Choroid plexus epithelial cell (primary cell): ENCODE measurements around the gene ANKMY2.
A peak's percentile ranks its signal among the peaks of the same experiment; 100 is the strongest.
"Not testable (repeated sequence)": the region's sequence is repeated elsewhere in the genome, so short reads cannot be mapped to it uniquely, and the experiment has no call there.

ENCODE experiments used
- DNase-seq: peaks from one replicate; pipeline ENCODE4 v3.0.0-alpha.2; 2010; ENCODE audit warnings: low read depth
- H3K4me3 ChIP-seq: 2 replicates; pipeline ENCODE4 v1.5.1; 2011; ENCODE audit warnings: low read depth, mild to moderate bottlenecking, control low read depth, low read length, moderate library complexity
- TF ChIP-seq, protein P1 (sequence below): conservative IDR thresholded peaks from 2 replicates; pipeline ENCODE4 v1.5.1; 2011; ENCODE audit warnings: low read depth, mild to moderate bottlenecking, control low read depth, inconsistent platforms, low read length, moderate library complexity

ANKMY2 gene

DNA sequence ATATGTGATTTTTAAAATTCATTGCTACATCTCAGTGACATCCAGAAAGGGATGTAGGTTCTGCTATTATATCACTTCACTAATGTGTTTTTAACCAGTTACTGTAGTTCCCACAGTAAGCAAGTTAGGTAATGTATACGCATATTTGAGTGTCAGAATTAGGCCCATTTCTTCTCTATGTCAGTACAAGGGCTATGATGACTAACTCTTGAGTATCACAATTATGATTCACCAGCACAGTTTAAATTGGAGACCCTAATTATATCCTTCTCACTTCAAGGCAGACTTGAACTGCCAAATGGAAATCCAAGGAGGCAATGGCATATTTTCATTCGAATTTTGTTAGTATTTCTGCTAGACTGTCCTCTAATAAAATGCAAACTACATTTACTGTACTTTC, 24.0 kb upstream of the ANKMY2 start:
- TF ChIP-seq, protein P1, sequence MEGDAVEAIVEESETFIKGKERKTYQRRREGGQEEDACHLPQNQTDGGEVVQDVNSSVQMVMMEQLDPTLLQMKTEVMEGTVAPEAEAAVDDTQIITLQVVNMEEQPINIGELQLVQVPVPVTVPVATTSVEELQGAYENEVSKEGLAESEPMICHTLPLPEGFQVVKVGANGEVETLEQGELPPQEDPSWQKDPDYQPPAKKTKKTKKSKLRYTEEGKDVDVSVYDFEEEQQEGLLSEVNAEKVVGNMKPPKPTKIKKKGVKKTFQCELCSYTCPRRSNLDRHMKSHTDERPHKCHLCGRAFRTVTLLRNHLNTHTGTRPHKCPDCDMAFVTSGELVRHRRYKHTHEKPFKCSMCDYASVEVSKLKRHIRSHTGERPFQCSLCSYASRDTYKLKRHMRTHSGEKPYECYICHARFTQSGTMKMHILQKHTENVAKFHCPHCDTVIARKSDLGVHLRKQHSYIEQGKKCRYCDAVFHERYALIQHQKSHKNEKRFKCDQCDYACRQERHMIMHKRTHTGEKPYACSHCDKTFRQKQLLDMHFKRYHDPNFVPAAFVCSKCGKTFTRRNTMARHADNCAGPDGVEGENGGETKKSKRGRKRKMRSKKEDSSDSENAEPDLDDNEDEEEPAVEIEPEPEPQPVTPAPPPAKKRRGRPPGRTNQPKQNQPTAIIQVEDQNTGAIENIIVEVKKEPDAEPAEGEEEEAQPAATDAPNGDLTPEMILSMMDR: no peak
- peak; percentile 44 for DNase-seq
- H3K4me3 ChIP-seq: no peak overlapping the region

DNA sequence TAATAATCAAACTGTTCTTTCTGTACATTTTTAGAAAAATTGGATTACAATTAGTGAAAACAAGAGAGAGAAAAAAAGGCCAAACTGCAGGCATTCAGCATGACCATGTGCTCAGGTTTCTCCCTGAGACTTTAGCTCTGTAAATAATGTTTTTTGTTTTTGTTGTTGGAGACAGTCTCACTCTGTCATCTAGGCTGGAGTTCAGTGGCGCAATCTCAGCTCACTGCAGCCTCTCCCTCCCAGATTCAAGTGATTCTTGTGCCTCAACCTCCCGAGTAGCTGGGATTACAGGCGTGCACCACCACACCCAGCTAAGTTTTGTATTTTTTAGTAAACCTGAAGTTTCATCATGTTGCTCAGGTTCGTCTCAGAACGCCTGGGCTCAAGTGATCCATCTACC, 23.4 kb upstream of the ANKMY2 start:
- H3K4me3 ChIP-seq: no peak overlapping the region
- DNase-seq: peak; percentile 61
- TF ChIP-seq, protein P1: no peak

DNA sequence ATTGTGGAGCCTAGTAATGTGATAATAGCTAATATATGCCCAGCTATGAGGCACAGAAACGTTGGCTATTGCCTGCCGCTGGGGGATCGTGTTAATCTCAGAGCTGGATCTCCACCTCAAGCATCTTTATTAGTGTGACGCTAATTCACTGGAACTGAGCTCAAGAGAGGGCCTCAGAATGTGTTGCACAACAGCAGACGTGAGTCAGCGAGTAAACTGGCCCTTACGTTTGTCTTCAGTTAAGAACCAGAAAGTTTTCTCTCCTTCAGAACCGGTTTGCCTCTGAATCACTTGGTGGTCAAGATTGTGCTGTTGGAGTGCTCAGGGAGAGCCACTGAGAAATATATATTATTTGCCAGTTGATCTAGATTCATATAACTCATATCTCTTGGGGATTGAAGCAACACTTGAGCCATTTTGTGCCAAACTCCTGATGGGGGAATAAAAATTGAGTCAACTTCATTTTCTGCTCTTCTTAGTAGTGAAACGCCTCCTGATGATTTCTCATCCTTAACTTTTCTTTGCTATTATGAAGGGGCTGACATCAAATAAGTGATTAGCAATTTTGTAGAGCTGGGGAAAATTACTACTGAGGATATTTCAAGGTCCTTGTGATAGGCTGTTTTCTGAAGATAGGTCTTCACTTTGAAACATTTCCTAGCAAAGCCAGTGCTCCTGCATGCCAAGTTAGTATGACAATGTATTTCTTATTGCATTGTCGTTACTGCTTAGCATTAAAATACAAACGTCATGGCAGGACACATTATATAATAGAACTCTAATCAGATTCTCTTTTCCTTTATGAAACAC, 22.7 kb upstream of the ANKMY2 start:
- DNase-seq: peak; percentile 100
- TF ChIP-seq, protein P1: peak; percentile 50
- no peak overlapping the region for H3K4me3 ChIP-seq

DNA sequence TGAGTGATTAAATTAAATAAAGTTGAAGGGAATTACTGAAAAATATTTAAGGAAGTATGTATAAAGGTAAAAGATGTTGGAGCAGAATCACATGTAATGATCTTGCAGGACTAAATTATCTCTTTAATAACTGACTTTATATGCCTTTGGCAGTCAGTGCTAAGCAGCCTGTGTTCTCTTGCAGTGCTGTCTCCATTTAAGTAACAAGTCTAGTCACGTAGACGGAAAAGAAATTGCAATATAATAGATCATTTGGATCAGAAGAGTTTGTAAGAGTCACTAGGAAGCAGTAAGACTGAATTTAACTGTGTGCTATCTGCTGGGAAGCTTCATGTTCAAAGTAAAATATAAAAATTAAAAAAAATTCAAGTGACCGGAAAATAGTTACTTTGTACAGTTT, 21.8 kb upstream of the ANKMY2 start:
- no peak for DNase-seq
- no peak overlapping the region for H3K4me3 ChIP-seq
- TF ChIP-seq, protein P1: no peak

DNA sequence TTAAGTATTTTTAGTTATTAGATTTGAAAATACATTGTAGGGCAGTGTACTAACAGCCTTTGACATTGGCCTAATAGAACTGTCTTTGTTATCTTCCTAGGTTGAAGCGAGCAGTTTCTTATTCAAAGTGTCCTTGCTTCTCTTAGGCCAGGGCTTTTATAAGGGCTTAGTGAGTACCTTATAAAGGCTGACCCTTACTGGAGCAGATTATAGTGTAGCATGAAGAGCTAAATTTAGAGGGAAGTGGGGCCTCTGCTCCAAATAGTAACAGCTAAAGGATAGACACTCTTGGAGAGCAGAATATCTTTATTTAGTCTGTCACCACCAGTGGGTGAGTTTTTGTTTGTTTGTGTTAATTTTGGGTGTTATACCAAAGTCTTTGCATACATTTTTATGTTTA, 16.4 kb upstream of the ANKMY2 start:
- DNase-seq: no peak
- TF ChIP-seq, protein P1: no peak
- H3K4me3 ChIP-seq: no peak overlapping the region

DNA sequence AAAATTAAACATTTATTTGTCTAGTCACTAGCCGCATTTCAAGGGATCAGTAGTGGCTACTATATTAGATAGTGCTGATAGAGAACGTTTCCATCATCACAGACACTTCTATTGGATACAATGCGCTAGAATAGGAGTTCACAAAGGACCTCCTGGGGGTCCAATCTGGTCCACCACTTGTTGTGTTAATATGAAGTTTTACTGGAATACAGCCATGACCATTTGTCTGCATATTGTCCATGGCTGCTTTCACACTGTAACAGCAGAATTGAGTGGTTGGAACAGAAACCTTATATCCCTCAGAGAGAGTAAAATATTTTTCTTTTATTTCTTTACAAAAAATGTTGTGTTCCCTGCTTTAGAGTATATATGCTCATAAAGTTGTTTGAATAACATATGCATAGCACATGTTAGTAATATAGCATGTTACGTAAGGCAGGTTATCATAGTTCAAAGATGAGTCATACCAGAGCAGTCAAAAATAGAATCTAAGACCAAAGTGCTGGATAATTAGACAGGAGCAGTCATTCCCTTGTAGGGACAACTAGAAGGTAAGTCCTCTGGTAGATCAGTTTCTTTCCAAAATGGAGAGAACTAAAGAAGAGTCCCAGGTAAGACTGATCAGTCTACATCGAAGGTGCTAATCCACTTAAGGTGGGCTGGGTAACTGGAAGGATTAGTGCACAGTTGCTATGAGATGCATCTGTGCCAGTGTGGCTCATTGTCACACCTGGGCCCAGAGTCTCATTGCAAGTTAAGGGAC, 15.3 kb upstream of the ANKMY2 start:
- TF ChIP-seq, protein P1: no peak
- no peak overlapping the region for H3K4me3 ChIP-seq
- peak; percentile 45 for DNase-seq

DNA sequence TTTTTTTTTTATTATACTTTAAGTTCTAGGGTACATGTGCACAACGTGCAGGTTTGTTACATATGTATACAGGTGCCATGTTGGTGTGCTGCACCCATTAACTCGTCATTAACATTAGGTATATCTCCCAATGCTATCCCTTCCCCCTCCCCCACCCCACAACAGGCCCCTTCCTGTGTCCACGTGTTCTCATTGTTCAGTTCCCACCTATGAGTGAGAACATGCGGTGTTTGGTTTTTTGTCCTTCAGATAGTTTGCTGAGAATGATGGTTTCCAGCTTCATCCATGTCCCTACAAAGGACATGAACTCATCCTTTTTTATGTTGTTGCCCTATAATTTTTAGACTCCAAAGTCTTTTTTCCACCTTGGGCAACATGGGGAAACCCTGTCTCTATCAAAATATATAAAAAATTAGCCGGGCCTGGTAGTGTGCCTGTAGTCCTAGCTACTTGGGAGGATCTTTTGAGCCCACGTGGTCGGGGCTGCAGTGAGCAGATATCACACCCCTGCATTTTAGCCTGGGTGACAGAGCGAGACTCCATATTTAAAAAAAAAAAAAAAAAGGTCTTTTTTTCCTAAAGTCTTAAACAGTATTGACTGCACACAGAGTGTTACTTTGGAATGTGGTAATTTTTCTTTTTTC, 14.4 kb upstream of the ANKMY2 start:
- H3K4me3 ChIP-seq: not testable (repeated sequence)

More for the DNA sequence above, 14.4 kb upstream of the ANKMY2 start:
- DNase-seq: not testable (repeated sequence)
